ENCODE results near the gene IFI35. TPM values are rescaled to one million over a fixed set of nuclear protein-coding genes. Genes with fewer than 3 reads are reported as not detected.

Gene IFI35
- polyA plus RNA-seq, 3 donors from 2014 or later = 127 to 130 (median 129) TPM

DNA sequence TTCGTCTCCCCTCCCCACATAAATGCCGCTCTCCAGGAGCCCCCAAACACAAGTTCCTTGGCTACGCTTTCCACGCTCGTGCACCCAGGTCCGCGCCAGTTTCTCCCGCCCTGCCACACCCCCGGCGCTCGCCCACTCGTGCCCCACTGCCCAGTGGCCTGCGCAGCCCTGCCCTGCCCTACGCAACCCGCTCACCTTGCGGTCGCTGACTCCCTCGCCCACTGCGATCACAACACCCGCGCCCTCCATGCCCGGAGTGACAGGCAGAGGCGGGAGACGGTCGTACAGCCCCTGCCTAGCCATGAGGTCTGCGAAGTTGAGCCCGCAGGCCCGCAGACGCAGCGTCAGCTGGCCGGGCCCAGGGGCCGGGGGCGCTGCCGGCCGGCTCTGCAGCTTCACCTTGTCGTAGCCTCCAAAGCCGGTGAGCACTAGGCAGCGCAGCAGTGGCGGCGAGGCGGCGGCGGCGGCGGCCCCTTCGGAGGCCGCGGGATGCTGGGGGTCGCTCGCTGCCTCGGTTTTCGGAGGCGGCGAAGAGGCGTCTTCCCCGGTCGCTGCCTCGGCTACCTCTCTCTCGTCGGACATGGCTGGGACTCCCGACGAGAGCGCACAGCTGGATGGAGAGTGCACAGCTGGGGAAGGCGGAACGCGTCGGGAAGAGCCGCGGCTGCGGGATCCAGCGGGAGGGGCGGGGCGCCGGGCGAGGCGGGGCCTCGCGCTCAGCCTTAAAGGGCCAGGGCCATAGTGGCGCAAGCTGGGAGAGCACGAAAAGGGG, 15.3 kb downstream of the IFI35 start, which contains the start of gene VAT1:
Gene VAT1, minus strand, starts transcription at position 645 of the 772 bp plus-strand sequence. Its CDS starts 63 bp downstream, at position 582.
- H3K27me3 Mint-ChIP-seq (ENCODE audit: low read depth in 3 of 3) = peaks cover 5 to 10% (median 6%) of the 10 kb centered on the region in 3 donors
- H3K9me3 Mint-ChIP-seq = no peaks in the 10 kb centered on the region
- no peaks in the 10 kb centered on the region for H3K36me3 Mint-ChIP-seq
- peak within 1 kb of the TSS in 4 of 6 donors; percentile 8 to 85 (median 63) for H3K27ac Mint-ChIP-seq
- DNase-seq = peak; percentile 53 to 56 (median 55)
- H3K4me1 Mint-ChIP-seq = peaks cover 23 to 37% of the 10 kb centered on the region in 2 donors
- peak within 1 kb of the TSS; percentile 85 to 95 (median 89) for H3K4me3 Mint-ChIP-seq

DNA sequence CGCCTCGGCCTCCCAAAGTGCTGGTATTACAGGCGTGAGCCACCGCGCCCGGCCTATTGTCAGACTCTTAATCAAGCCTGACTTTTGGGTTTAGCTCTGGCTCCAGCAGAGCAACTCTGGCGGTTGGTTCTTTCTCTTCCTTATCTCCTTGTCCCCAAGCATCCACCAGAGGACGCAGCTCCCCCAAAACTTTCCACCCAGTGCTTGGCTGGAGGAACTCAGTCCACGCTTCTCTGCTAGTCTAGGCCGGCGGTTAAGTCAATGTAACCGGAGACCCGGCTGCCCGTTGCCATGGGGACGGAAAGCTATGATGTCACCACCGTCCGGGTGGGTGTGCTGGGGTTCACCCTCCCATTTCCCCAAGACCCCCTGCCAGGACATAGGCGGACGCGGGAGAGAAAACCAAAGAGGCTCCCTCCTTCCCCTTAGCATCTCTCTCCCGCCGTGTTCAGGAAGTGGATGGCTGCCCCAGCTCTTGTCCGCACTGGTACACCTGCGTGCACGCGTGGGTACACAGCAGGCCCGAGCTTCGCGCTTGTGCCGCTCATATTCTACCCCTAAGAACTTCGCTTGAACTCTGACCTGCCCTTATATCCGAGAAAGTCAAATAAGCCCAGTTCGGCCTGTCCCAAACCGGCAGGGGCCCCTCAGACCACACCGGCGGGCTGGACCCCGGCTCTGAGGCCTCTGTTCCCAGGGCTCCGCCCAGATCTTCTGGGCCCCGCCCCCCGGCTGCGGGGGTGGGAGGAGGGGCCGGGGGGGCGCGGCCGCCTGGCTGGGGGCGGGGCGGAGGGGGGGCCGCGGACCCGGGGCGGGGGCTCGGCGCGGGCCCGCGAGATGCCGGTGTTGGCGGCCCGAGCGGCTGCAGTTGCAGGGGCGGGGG, 18.1 kb downstream of the IFI35 start, which contains the start of gene RND2:
Gene RND2, plus strand, starts transcription at position 825 of the 883 bp plus-strand sequence. CDS start 117 bp downstream, outside the sequence.
- no peaks in the 10 kb centered on the region for H3K36me3 Mint-ChIP-seq
- H3K9me3 Mint-ChIP-seq = no peaks in the 10 kb centered on the region
- H3K27ac Mint-ChIP-seq = peak within 1 kb of the TSS; percentile 48 to 93 (median 86)
- peak; percentile 76 to 77 (median 77) for DNase-seq
- peaks cover 17 to 30% of the 10 kb centered on the region in 2 donors for H3K4me1 Mint-ChIP-seq
- H3K27me3 Mint-ChIP-seq (ENCODE audit: low read depth in 3 of 3) = peaks cover 7 to 10% (median 9%) of the 10 kb centered on the region in 3 donors
- peak within 1 kb of the TSS; percentile 87 to 98 (median 90) for H3K4me3 Mint-ChIP-seq

- H3K36me3 Mint-ChIP-seq = no peaks in the 10 kb centered on the region
- no peak for DNase-seq
- peaks cover 17 to 24% of the 10 kb centered on the region in 2 donors for H3K4me1 Mint-ChIP-seq
- H3K27me3 Mint-ChIP-seq (ENCODE audit: low read depth in 3 of 3) = peaks cover 7 to 9% (median 7%) of the 10 kb centered on the region in 3 donors
- H3K4me3 Mint-ChIP-seq = peak overlapping the region; percentile 60 to 81 (median 72)
- H3K9me3 Mint-ChIP-seq = no peaks in the 10 kb centered on the region
- peak overlapping the region in 3 of 6 donors; percentile 34 to 89 (median 67) for H3K27ac Mint-ChIP-seq
Observed at GRCh38 chr17:43025290-43025657, 18.7 kb downstream of the IFI35 start.

DNA sequence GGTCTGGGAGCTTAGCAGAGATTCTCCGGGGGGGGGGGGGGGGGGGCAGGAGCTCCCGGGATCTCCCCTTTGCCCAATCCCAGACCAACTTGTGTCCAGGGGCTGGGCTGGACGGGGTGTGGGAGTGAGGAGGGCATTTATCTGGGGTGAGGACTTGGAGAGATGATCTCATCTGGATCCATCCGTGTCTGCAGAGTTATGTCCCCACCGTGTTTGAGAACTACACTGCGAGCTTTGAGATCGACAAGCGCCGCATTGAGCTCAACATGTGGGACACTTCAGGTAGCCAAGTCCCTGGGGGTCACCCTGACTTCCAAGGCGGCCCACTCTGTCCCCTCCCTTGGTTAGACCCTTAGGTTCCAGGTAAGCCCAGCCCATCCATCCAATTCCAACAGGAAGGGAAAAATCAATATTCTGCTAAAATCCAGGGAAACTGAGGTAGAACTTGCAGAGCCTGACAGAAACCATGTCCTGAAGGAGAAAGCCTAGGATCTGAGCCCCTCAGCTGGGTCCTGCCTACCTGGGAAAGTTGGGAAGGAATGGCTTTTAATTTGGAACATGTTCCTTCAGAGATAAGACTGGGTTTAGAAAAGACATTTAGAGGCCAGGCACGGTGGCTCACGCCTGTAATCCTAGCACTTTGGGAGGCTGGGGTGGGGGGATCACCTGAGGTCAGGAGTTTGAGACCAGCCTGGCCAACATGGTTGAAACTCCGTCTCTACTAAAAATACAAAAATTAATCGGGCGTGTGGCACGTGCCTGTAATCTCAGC, 19.4 kb downstream of the IFI35 start:
- no peaks in the 10 kb centered on the region for H3K36me3 Mint-ChIP-seq
- DNase-seq = no peak
- H3K27me3 Mint-ChIP-seq (ENCODE audit: low read depth in 3 of 3) = peaks cover 6 to 9% (median 7%) of the 10 kb centered on the region in 3 donors
- peaks cover 14 to 20% of the 10 kb centered on the region in 2 donors for H3K4me1 Mint-ChIP-seq
- peak overlapping the region; percentile 50 to 81 (median 72) for H3K4me3 Mint-ChIP-seq
- H3K9me3 Mint-ChIP-seq = no peaks in the 10 kb centered on the region
- H3K27ac Mint-ChIP-seq = peak overlapping the region in 2 of 6 donors; percentile 27 to 28

- Mint-ChIP-seq H3K4me3 (peak overlapping the region in 3 of 5 donors; percentile 44 to 50 (median 46)), H3K9me3 (no peaks in the 10 kb centered on the region), H3K36me3 (no peaks in the 10 kb centered on the region), H3K27me3 (ENCODE audit: low read depth in 3 of 3) (peaks cover 6 to 9% (median 7%) of the 10 kb centered on the region in 3 donors), H3K27ac (peak overlapping the region in 1 of 6 donors; percentile 32), H3K4me1 (peaks cover 10 to 16% of the 10 kb centered on the region in 2 donors)
- DNase-seq = no peak
Observed at GRCh38 chr17:43026595-43026994, 20.0 kb downstream of the IFI35 start.

DNA sequence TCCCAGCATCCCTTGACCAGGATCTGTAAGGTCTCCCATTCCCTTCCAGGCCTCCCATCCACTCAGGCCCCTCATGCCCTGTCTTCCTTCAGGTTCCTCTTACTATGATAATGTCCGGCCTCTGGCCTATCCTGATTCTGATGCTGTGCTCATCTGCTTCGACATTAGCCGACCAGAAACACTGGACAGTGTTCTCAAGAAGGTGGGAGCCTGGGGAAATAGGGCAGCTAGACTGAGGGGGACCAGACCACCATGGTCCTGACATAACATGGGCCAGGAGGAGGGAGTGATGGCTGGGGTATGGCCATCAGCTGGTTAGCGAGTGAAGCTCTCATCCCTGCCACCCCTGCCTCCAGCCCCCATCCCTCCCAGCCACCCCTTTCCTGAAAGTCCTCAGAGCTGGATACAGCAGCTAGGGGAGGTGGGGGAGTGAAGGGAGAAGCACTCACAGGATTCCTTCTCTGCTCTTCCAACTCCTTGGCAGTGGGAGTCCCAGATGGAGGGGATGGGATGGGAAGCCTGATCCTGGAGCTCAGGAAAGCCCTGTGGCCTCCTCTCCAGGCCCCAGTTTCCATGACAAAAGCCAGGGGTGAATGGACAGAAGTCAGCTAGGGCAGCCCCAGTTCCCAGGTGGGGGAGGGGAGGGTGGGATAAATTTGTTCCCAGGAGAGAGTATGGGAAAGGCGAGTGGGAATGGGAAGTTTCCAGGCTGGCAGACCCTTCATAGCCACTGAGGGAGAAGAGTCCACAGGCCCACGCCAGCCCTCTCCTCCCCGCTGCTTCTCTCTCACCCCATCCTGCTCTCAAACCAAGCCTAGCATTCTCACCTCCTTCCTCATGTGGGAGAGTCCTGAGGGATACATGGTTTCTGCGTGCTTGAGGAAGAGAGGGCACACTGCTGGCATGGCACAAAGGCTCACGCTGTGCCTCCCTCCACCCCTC, 20.8 kb downstream of the IFI35 start:
- Mint-ChIP-seq H3K4me1 (peaks cover 10 to 14% of the 10 kb centered on the region in 2 donors), H3K9me3 (no peaks in the 10 kb centered on the region), H3K4me3 (peak overlapping the region in 1 of 5 donors; percentile 52), H3K27ac (peak overlapping the region in 2 of 6 donors; percentile 32 to 86), H3K36me3 (no peaks in the 10 kb centered on the region), H3K27me3 (ENCODE audit: low read depth in 3 of 3) (peaks cover 4 to 9% (median 6%) of the 10 kb centered on the region in 3 donors)
- no peak for DNase-seq

- DNase-seq = no peak
- Mint-ChIP-seq H3K4me3 (no peak overlapping the region), H3K27me3 (ENCODE audit: low read depth in 3 of 3) (peaks cover 4 to 9% (median 6%) of the 10 kb centered on the region in 3 donors), H3K36me3 (no peaks in the 10 kb centered on the region), H3K27ac (peak overlapping the region in 1 of 6 donors; percentile 30), H3K4me1 (peaks cover 10 to 14% of the 10 kb centered on the region in 2 donors), H3K9me3 (no peaks in the 10 kb centered on the region)
Observed at GRCh38 chr17:43028221-43028861, 21.8 kb downstream of the IFI35 start.

DNA sequence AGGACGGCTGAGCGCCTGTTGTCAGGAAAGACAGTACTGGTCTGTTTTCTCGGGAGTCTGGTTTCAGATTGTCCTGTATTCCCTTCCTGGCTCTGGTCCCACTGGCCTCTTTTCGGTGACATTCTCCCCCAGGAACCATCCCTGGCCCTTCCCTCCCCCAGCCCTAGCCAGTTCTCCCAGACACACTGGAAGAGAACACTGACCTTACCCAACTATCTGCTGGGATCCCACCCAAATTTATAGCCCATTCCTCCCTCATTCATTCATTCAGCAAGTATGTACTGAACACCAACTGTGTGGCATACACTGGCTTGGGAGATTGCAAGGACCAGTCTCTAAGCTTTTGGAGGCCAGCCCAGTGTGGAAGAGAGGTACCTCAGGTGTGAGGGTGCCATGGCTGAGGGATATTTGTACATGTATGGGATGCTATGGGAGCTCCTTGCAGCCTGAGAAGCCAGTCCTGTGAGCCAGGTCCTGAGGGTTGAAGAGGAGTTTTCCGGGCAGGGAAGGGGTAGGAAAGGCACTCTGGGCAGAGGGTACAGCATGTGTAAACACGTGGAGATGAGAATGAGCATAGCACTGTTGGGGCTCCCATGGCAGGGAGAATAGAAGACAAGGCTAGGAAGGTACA, 23.7 kb downstream of the IFI35 start:
- Mint-ChIP-seq H3K36me3 (no peaks in the 10 kb centered on the region), H3K9me3 (no peaks in the 10 kb centered on the region), H3K27me3 (ENCODE audit: low read depth in 3 of 3) (peaks cover 0 to 3% (median 1%) of the 10 kb centered on the region in 3 donors), H3K27ac (peak overlapping the region in 1 of 6 donors; percentile 42), H3K4me3 (no peak overlapping the region), H3K4me1 (peaks cover 0 to 3% of the 10 kb centered on the region in 2 donors)
- DNase-seq = no peak

- Mint-ChIP-seq H3K4me1 (no peaks in the 10 kb centered on the region), H3K4me3 (no peak overlapping the region), H3K36me3 (no peaks in the 10 kb centered on the region), H3K9me3 (no peaks in the 10 kb centered on the region), H3K27ac (no peak overlapping the region), H3K27me3 (ENCODE audit: low read depth in 3 of 3) (peaks cover 1 to 3% (median 1%) of the 10 kb centered on the region in 3 donors)
- DNase-seq = no peak
Observed at GRCh38 chr17:43031666-43032065, 25.1 kb downstream of the IFI35 start.

DNA sequence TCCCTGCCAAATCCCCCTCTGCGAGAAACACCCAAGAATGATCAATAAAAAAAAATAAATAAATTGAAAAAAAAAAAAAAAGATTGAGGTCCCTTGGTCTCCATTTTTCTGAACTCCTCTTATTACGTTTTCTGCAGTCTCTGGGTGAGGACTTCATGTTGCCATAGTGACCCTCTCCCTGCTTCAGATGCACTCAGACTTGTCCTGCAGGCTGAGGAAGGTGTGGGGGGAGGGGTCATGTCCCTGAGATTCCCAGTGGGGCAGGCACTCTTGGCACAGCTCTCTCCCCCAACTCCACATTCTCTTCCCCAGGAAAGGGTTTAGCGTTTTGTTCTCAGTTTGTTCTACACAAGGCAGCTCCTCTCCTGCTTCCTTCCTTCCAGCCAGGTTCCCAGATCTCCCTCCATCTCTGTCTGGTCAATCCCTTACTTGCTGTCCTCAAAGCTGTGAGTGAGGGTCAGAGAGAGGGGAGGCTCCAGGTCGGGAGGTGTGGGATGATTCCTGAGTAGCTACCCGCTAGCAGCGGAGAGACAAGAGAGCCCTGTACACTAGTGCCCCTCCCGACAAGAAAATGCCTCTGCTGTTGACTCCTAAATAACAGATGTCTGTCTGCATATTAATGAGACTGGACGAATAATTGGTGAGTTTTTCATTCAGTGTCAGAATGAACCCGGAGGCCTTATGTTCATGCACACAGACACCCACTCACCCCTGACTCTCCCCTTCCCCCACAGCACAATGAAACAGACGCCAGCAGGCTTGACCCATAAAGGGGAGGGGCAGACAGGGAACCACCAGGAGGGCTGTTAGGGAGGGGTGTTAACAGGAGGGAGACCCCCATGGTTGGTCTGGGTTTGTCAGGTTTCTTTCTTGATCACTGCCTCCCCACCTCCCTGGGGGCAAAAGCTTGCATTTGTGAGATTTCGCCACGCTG, 27.6 kb downstream of the IFI35 start:
- Mint-ChIP-seq H3K36me3 (no peaks in the 10 kb centered on the region), H3K4me3 (no peak overlapping the region), H3K27ac (no peak overlapping the region), H3K4me1 (no peaks in the 10 kb centered on the region), H3K27me3 (ENCODE audit: low read depth in 3 of 3) (peaks cover 0 to 1% (median under 1%) of the 10 kb centered on the region in 3 donors), H3K9me3 (no peaks in the 10 kb centered on the region)
- no peak for DNase-seq

DNA sequence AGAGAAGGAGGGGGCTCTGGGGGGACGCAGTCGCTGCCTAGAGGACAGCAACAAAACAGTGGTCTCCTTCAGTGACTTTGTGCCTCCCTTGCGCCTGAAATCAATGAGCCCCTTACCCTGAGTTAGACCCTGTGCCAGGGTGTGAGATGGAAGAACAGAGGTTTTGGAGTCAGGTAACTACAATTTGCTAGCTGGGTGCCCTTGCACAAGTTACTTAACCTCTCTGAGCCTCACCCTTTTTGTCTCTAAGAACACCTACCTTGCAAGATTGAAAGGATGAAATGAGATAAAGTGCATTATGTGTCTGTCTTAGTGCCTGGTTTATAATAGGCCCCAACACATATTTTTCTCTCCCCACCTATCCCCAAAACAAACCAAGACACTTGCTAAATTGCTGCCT, 28.3 kb downstream of the IFI35 start:
- Mint-ChIP-seq H3K4me3 (no peak overlapping the region), H3K27me3 (ENCODE audit: low read depth in 3 of 3) (peaks cover 0 to 1% (median 0%) of the 10 kb centered on the region in 3 donors), H3K4me1 (no peaks in the 10 kb centered on the region), H3K27ac (no peak overlapping the region), H3K9me3 (no peaks in the 10 kb centered on the region), H3K36me3 (no peaks in the 10 kb centered on the region)
- DNase-seq = no peak

All from immature natural killer cell (primary cell).